Ishikawa (cell line): ENCODE data around the gene FRMPD4.

Source experiments
- EP300 ChIP-seq: IDR thresholded peaks from 2 replicates; pipeline ENCODE4 v1.6.1; 2012; ENCODE audit warnings: borderline replicate concordance
- TEAD4 ChIP-seq: IDR thresholded peaks from 2 replicates; pipeline ENCODE4 v1.6.1; 2012
- TF ChIP-seq, protein P1 (sequence below): IDR thresholded peaks from 2 replicates; pipeline ENCODE4 v1.6.1; 2012; ENCODE audit warnings: low read depth, mild to moderate bottlenecking

DNA sequence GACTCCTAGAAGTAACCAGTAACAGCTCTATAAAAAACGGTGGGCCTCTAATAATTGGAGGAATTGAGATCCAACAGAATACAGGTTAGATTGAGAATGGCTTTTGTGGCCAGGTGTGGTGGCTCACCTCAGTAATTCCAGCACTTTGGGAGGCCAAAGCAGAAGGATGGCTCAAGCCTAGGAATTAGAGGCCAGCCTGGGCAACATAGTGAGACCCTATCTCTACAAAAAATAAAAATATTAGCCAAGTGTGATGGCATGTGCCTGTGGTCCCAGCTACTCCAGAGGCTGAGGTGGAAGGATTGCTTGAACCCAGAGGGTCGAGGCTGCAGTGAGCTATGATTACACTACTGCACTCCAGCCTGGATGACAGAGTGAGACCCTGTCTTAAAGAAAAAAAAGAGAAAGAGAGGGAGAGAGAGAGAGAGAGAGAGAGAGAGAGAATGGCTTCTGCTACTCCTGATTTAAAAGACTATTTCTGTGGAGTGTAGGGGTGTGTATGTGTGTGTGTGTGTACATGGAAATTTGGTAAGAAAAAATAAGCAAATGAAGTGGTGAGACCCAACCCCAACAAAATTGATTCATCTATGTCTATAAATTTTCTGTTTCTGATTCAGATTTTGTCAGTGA, 89.3 kb downstream of the FRMPD4 start:
- TF ChIP-seq, protein P1, sequence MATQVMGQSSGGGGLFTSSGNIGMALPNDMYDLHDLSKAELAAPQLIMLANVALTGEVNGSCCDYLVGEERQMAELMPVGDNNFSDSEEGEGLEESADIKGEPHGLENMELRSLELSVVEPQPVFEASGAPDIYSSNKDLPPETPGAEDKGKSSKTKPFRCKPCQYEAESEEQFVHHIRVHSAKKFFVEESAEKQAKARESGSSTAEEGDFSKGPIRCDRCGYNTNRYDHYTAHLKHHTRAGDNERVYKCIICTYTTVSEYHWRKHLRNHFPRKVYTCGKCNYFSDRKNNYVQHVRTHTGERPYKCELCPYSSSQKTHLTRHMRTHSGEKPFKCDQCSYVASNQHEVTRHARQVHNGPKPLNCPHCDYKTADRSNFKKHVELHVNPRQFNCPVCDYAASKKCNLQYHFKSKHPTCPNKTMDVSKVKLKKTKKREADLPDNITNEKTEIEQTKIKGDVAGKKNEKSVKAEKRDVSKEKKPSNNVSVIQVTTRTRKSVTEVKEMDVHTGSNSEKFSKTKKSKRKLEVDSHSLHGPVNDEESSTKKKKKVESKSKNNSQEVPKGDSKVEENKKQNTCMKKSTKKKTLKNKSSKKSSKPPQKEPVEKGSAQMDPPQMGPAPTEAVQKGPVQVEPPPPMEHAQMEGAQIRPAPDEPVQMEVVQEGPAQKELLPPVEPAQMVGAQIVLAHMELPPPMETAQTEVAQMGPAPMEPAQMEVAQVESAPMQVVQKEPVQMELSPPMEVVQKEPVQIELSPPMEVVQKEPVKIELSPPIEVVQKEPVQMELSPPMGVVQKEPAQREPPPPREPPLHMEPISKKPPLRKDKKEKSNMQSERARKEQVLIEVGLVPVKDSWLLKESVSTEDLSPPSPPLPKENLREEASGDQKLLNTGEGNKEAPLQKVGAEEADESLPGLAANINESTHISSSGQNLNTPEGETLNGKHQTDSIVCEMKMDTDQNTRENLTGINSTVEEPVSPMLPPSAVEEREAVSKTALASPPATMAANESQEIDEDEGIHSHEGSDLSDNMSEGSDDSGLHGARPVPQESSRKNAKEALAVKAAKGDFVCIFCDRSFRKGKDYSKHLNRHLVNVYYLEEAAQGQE = no peak
- TF ChIP-seq TEAD4 (no peak), EP300 (no peak)
